HEK293T (cell line): ENCODE data around the gene ITGAV.

Source experiments
- CTCF ChIA-PET: fragments of 350-600 bp; formaldehyde crosslinking; extraction: SDS; loops from one replicate; lab custom pipeline; 2021; ENCODE audit warnings: antibody characterized with exemption, inconsistent platforms; lab: Yijun Ruan, JAX
- POLR2A ChIA-PET: fragments of 350-600 bp; formaldehyde crosslinking; extraction: SDS; loops from one replicate; lab custom pipeline; 2020; ENCODE audit warnings: antibody characterized with exemption, inconsistent platforms; lab: Yijun Ruan, JAX
- DNase-seq: peaks from one replicate; pipeline ENCODE4 v3.0.0; 2012; ENCODE audit warnings: mixed read lengths; ENCODE audit errors: extremely low spot score
- ARNT ChIP-seq: fragments of 450-650 bp; IDR thresholded peaks from 2 replicates; pipeline ENCODE4 v1.6.1; 2017; ENCODE audit warnings: mild to moderate bottlenecking
- BHLHE40 ChIP-seq: fragments of 450-650 bp; IDR thresholded peaks from 2 replicates; pipeline ENCODE4 v1.6.1; 2016; ENCODE audit warnings: mild to moderate bottlenecking, moderate library complexity, borderline replicate concordance
- CTBP1 ChIP-seq: fragments of 450-650 bp; IDR thresholded peaks from 2 replicates; pipeline ENCODE4 v1.6.1; 2016; ENCODE audit warnings: borderline replicate concordance
- ELF4 ChIP-seq: fragments of 450-650 bp; IDR thresholded peaks from 2 replicates; pipeline ENCODE4 v1.6.1; 2017; ENCODE audit warnings: antibody characterized with exemption
- FOXA1 ChIP-seq: fragments of 450-650 bp; IDR thresholded peaks from 2 replicates; pipeline ENCODE4 v1.6.1; 2016; ENCODE audit warnings: mild to moderate bottlenecking
- FOXK2 ChIP-seq: fragments of 450-650 bp; IDR thresholded peaks from 2 replicates; pipeline ENCODE4 v1.6.1; 2016; ENCODE audit warnings: mild to moderate bottlenecking
- FOXM1 ChIP-seq: fragments of 450-650 bp; IDR thresholded peaks from 2 replicates; pipeline ENCODE4 v1.6.1; 2017; ENCODE audit warnings: mild to moderate bottlenecking, borderline replicate concordance
- HDGF ChIP-seq: fragments of 450-650 bp; IDR thresholded peaks from 2 replicates; pipeline ENCODE4 v1.6.1; 2017; ENCODE audit warnings: antibody characterized with exemption, borderline replicate concordance
- L3MBTL2 ChIP-seq: fragments of 450-650 bp; conservative IDR thresholded peaks from 2 replicates; pipeline ENCODE4 v1.6.1; 2016; ENCODE audit warnings: mild to moderate bottlenecking
- LEF1 ChIP-seq: fragments of 450-650 bp; IDR thresholded peaks from 2 replicates; pipeline ENCODE4 v1.6.1; 2017; ENCODE audit warnings: mild to moderate bottlenecking, borderline replicate concordance
- NFRKB ChIP-seq: fragments of 450-650 bp; IDR thresholded peaks from 2 replicates; pipeline ENCODE4 v1.6.1; 2016; ENCODE audit warnings: mild to moderate bottlenecking, moderate library complexity
- SP1 ChIP-seq: fragments of 450-650 bp; IDR thresholded peaks from 2 replicates; pipeline ENCODE4 v1.6.1; 2017
- SUZ12 ChIP-seq: fragments of 450-650 bp; IDR thresholded peaks from 2 replicates; pipeline ENCODE4 v1.6.1; 2016; ENCODE audit warnings: mild to moderate bottlenecking
- TARDBP ChIP-seq: fragments of 450-650 bp; IDR thresholded peaks from 2 replicates; pipeline ENCODE4 v1.6.1; 2016
- ZNF384 ChIP-seq: fragments of 450-650 bp; IDR thresholded peaks from 2 replicates; pipeline ENCODE4 v1.6.1; 2016
- TF ChIP-seq, protein P1 (sequence below): fragments of 450-650 bp; IDR thresholded peaks from 2 replicates; pipeline ENCODE4 v1.6.1; 2016

The ITGAV gene

DNA sequence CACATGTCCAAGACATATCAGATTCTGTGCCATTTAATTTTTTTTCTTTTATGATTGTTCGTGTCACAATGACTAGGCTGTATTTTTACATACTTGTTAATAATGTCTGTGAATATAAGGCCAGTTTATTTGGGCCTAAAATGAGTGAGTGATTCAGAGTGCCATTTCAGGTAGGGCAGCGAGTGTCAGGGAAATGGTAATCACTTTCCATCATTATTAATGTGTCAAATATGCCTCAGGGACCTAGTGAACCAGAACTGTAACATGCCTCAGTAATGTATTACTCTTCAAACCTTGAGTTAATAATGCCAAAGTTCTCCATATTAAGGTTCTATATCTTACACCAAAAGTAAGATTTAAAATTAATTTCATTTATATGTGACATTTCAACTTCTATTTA, 112.6 kb downstream of the ITGAV start:
- DNase-seq: no peak
- ChIA-PET CTCF (no interaction called here), POLR2A (no interaction called here)
- TF ChIP-seq ELF4 (no peak), TARDBP (no peak), NFRKB (no peak), HDGF (no peak)
- TF ChIP-seq, protein P1, sequence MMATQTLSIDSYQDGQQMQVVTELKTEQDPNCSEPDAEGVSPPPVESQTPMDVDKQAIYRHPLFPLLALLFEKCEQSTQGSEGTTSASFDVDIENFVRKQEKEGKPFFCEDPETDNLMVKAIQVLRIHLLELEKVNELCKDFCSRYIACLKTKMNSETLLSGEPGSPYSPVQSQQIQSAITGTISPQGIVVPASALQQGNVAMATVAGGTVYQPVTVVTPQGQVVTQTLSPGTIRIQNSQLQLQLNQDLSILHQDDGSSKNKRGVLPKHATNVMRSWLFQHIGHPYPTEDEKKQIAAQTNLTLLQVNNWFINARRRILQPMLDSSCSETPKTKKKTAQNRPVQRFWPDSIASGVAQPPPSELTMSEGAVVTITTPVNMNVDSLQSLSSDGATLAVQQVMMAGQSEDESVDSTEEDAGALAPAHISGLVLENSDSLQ: no peak

DNA sequence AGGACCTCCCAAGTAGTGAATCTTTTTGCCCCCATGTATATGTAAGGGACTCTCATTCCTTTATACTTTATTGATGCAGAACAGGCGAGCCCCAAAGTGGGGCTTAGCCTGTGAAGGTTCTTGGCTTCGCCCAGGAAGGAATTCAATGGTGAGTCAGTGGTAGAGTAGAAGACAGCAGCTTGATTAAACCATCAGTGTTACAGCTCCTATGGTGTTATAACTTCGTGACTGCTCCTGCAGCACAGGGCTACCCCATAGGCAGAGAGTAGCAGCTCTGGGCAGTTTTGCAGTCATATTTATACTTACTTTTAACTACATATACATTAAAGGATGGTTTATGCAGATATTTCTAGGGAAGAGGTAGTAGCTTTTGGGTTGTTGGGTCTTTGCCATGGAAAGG, 115.0 kb downstream of the ITGAV start:
- DNase-seq: no peak
- ChIA-PET CTCF (no interaction called here), POLR2A (no interaction called here)
- TF ChIP-seq L3MBTL2: no peak
- TF ChIP-seq FOXA1: no peak
- no peak for TF ChIP-seq SP1
- no peak for TF ChIP-seq FOXM1
- no peak for TF ChIP-seq LEF1
- TF ChIP-seq, protein P1: no peak
- TF ChIP-seq ZNF384: no peak
- no peak for TF ChIP-seq BHLHE40

DNA sequence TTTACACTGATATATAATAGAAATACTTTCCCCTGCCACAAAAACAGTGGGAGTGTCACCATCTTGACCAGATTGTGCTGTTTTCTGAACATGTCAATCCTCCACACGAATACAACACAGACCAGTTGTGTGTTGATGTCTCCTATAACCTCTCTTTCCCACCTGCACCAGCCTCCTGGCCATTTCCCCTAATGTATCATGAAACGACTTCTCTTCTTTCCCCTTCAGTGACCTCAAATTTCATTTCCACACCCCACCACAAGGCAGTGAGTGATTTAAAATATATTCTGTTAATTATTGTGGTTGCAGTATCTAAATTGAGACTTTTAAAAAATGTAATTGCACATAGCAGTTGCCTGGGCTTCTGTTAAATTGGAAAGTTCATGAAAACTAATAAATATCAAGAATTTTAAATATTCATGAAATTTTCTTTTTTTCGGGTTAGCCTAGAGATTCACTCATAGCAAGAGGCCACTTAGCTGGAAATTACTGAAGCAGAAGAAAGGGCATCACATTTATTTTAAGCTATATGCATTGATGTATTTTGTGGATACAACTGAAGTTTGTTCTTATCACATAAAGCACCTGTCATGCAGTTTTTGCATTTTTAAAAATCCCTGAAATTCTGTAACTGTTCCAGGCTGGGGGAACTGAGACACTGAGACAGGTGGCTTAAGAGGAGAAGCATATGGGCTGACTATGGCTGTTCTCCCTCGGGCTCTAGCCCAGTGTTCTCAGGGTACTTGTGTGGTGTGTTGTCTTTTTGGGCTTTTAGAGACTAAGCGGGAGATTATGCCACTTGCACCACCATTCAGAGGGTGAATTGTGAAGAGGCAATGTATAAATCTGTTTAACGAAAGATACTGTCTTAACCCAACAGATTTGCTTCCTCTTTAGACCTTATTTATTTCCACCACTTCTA, 119.9 kb downstream of the ITGAV start:
- no peak for DNase-seq
- TF ChIP-seq ARNT: no peak
- TF ChIP-seq NFRKB: no peak
- no peak for TF ChIP-seq SUZ12
- ChIA-PET POLR2A (no interaction called here), CTCF (no interaction called here)

DNA sequence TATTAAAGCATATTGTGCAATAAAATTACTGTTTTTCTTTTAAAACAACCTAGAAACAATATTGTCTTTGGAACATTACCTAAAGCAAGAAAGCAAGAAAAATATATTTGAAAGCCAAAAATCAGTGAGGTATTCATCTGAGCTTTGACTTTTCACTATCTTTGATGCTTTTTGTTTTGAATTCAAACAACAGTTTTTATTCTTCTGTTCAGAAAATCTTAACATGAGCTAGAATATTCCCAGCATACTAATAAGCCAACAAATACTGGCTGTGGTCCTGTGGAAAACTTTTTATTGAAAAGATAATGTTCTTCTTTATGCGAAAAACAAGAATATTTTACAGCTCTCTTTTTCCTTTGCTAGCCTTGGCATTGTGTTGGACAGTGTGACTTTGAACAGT, 123.8 kb downstream of the ITGAV start:
- ChIA-PET CTCF (no interaction called here), POLR2A (no interaction called here)
- no peak for DNase-seq
- no peak for TF ChIP-seq NFRKB
- no peak for TF ChIP-seq HDGF
- no peak for TF ChIP-seq ELF4
- TF ChIP-seq, protein P1: no peak
- no peak for TF ChIP-seq LEF1
- TF ChIP-seq FOXK2: no peak
- TF ChIP-seq FOXM1: no peak
- no peak for TF ChIP-seq L3MBTL2
- no peak for TF ChIP-seq ZNF384
- no peak for TF ChIP-seq ARNT
- TF ChIP-seq SP1: no peak

DNA sequence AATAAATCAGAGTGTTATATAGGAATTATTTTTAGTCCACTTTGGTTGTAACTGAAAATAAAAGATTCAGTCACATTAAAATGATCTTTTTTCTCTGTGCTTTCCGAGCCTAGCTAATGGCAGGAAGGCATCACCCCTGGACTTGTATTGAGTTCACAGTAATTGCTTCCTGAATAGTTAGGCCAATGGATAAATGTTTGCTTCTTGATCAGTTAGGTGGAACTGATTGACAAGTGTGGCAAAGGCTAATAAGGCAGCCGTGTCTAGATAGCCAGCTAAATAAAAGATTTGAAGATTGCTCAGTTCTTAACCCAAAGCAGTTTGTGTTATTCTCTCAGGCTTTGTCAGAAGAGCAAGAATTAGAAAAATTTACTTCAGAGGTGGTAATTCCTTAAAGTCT, 124.8 kb downstream of the ITGAV start:
- CTCF ChIA-PET: interaction anchor here (0.6 kb wide), 1 partner anchor 135 kb away, joined by 3 read pairs; no protein-coding TSS in a partner anchor
- TF ChIP-seq LEF1 (no peak), FOXA1 (no peak), SUZ12 (no peak), NFRKB (no peak), ZNF384 (no peak), FOXM1 (no peak), ARNT (no peak), ELF4 (no peak), SP1 (no peak), CTBP1 (no peak), FOXK2 (no peak), L3MBTL2 (no peak), HDGF (no peak), BHLHE40 (no peak), TARDBP (no peak)
- TF ChIP-seq, protein P1: no peak
- DNase-seq: no peak
- POLR2A ChIA-PET: no interaction called here

DNA sequence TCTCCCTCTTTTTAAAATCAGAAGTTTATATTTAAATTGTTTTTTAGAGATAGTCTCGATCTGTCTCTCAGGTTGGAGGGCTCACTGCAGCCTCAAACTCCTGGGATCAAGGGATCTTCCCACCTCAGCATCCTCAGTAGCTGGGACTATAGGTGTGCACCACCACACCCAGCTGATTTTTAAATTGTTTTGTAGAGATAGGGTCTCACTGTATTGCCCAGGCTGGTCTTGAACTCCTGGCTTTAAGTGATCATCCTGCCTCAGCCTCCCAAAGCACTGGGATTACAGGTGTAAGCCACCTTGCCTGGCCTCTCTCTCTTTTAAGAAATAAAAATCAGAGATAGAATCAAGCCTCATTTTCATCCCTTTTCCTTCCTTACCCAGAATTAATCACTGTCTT, 126.1 kb downstream of the ITGAV start:
- ChIA-PET CTCF (interaction anchor here (0.5 kb wide), 1 partner anchor 164 kb away, joined by 3 read pairs; no protein-coding TSS in a partner anchor), POLR2A (no interaction called here)
- TF ChIP-seq LEF1 (no peak), L3MBTL2 (no peak), NFRKB (no peak), SUZ12 (no peak), BHLHE40 (no peak)
- DNase-seq: no peak
